HEK293 (cell line): ENCODE data around the gene NAV1.

Experiments used
- CTCF ChIA-PET: fragments of 350-600 bp; formaldehyde crosslinking; extraction: SDS; loops from one replicate; lab custom pipeline; 2021; ENCODE audit warnings: antibody characterized with exemption; lab: Yijun Ruan, JAX
- POLR2A ChIA-PET: fragments of 300-600 bp; formaldehyde crosslinking; extraction: SDS; loops from one replicate; lab custom pipeline; 2020; ENCODE audit warnings: antibody characterized with exemption, inconsistent platforms; lab: Yijun Ruan, JAX
- H3K27ac ChIP-seq: fragments of 200-500 bp; sonication (Bioruptor generic); 2 replicates; pipeline ENCODE4 v1.5.1; 2014; ENCODE audit warnings: low read depth, low read length, control low read depth, inconsistent platforms; ENCODE audit errors: extremely low read depth
- H3K36me3 ChIP-seq, 2 experiments: fragments of 200-500 bp in 1 of 2; sonication (Bioruptor generic) in 1 of 2; 1 replicate in 1 of 2; 2 replicates in 1 of 2; pipeline ENCODE4 v1.5.1; 2014 to 2017; ENCODE audit warnings: inconsistent platforms in 2 of 2, low read length in 2 of 2; ENCODE audit not compliant: control insufficient read depth in 2 of 2, insufficient read depth in 1 of 2
- H3K4me1 ChIP-seq: fragments of 200-500 bp; sonication (Bioruptor generic); 2 replicates; pipeline ENCODE4 v1.5.1; 2014; ENCODE audit warnings: mild to moderate bottlenecking, low read length, inconsistent platforms; ENCODE audit not compliant: control insufficient read depth, insufficient read depth
- H3K4me3 ChIP-seq: 2 replicates; pipeline ENCODE4 v1.5.1; 2011; ENCODE audit warnings: low read depth, mild to moderate bottlenecking, control low read depth, low read length, moderate library complexity
- H3K9me3 ChIP-seq: fragments of 200-500 bp; sonication (Bioruptor generic); 2 replicates; pipeline ENCODE4 v1.5.1; 2014; ENCODE audit warnings: low read depth, low read length, inconsistent platforms; ENCODE audit not compliant: control insufficient read depth, insufficient read depth
- EGR2 ChIP-seq: fragments of 450-650 bp; formaldehyde crosslinking; IDR thresholded peaks from 2 replicates; pipeline ENCODE4 v1.5.1; 2016; ENCODE audit warnings: low read depth, missing biosample characterization, missing genetic modification characterization
- GFI1B ChIP-seq: fragments of 450-650 bp; formaldehyde crosslinking; IDR thresholded peaks from 2 replicates; pipeline ENCODE4 v1.5.1; 2016; ENCODE audit warnings: missing biosample characterization, missing genetic modification characterization
- GLIS1 ChIP-seq: fragments of 450-650 bp; formaldehyde crosslinking; IDR thresholded peaks from 2 replicates; pipeline ENCODE4 v1.5.1; 2016; ENCODE audit warnings: missing biosample characterization, missing genetic modification characterization
- IKZF3 ChIP-seq: fragments of 450-650 bp; IDR thresholded peaks from 2 replicates; pipeline ENCODE4 v1.5.0; 2018; ENCODE audit warnings: missing biosample characterization, mild to moderate bottlenecking, missing genetic modification characterization, moderate library complexity
- KLF16 ChIP-seq: fragments of 450-650 bp; formaldehyde crosslinking; IDR thresholded peaks from 2 replicates; pipeline ENCODE4 v1.5.1; 2017; ENCODE audit warnings: missing biosample characterization, missing genetic modification characterization
- SCRT1 ChIP-seq: fragments of 450-650 bp; formaldehyde crosslinking; IDR thresholded peaks from 2 replicates; pipeline ENCODE4 v1.5.1; 2016; ENCODE audit warnings: missing biosample characterization, missing genetic modification characterization, borderline replicate concordance
- SP2 ChIP-seq: fragments of 450-650 bp; formaldehyde crosslinking; IDR thresholded peaks from 2 replicates; pipeline ENCODE4 v1.5.1; 2016; ENCODE audit warnings: missing biosample characterization, missing genetic modification characterization
- SP7 ChIP-seq: fragments of 450-650 bp; formaldehyde crosslinking; IDR thresholded peaks from 2 replicates; pipeline ENCODE4 v1.5.1; 2016; ENCODE audit warnings: missing biosample characterization, missing genetic modification characterization
- ZBTB1 ChIP-seq: fragments of 450-650 bp; formaldehyde crosslinking; IDR thresholded peaks from 2 replicates; pipeline ENCODE4 v1.5.1; 2016; ENCODE audit warnings: missing biosample characterization, missing genetic modification characterization
- ZFHX2 ChIP-seq: fragments of 450-650 bp; formaldehyde crosslinking; conservative IDR thresholded peaks from 2 replicates; pipeline ENCODE4 v1.5.1; 2016; ENCODE audit warnings: missing biosample characterization, missing genetic modification characterization
- ZFP69B ChIP-seq: fragments of 450-650 bp; formaldehyde crosslinking; IDR thresholded peaks from 2 replicates; pipeline ENCODE4 v1.5.1; 2016; ENCODE audit warnings: missing biosample characterization, missing genetic modification characterization
- ZIC2 ChIP-seq: fragments of 450-650 bp; formaldehyde crosslinking; IDR thresholded peaks from 2 replicates; pipeline ENCODE4 v1.5.1; 2016; ENCODE audit warnings: missing biosample characterization, missing genetic modification characterization
- ZNF132 ChIP-seq: fragments of 450-650 bp; formaldehyde crosslinking; IDR thresholded peaks from 2 replicates; pipeline ENCODE4 v1.5.1; 2017; ENCODE audit warnings: missing biosample characterization, missing genetic modification characterization, borderline replicate concordance
- ZNF140 ChIP-seq: fragments of 450-650 bp; formaldehyde crosslinking; IDR thresholded peaks from 2 replicates; pipeline ENCODE4 v1.5.1; 2016; ENCODE audit warnings: missing biosample characterization, missing genetic modification characterization
- ZNF211 ChIP-seq: fragments of 450-650 bp; formaldehyde crosslinking; IDR thresholded peaks from 2 replicates; pipeline ENCODE4 v1.5.1; 2016; ENCODE audit warnings: low read depth, missing biosample characterization, missing genetic modification characterization
- ZNF223 ChIP-seq: fragments of 450-650 bp; formaldehyde crosslinking; IDR thresholded peaks from 2 replicates; pipeline ENCODE4 v1.5.1; 2016; ENCODE audit warnings: missing biosample characterization, missing genetic modification characterization
- ZNF302 ChIP-seq: fragments of 450-650 bp; formaldehyde crosslinking; IDR thresholded peaks from 2 replicates; pipeline ENCODE4 v1.5.1; 2016; ENCODE audit warnings: missing biosample characterization, missing genetic modification characterization, low read depth
- ZNF311 ChIP-seq: fragments of 450-650 bp; formaldehyde crosslinking; IDR thresholded peaks from 2 replicates; pipeline ENCODE4 v1.5.1; 2017; ENCODE audit warnings: missing biosample characterization, missing genetic modification characterization, borderline replicate concordance
- ZNF341 ChIP-seq: fragments of 450-650 bp; formaldehyde crosslinking; IDR thresholded peaks from 2 replicates; pipeline ENCODE4; 2016; ENCODE audit warnings: low read depth, missing biosample characterization, missing genetic modification characterization
- ZNF366 ChIP-seq: fragments of 450-650 bp; formaldehyde crosslinking; conservative IDR thresholded peaks from 2 replicates; pipeline ENCODE4 v1.5.1; 2016; ENCODE audit warnings: missing biosample characterization, missing genetic modification characterization
- ZNF404 ChIP-seq: fragments of 450-650 bp; formaldehyde crosslinking; IDR thresholded peaks from 2 replicates; pipeline ENCODE4 v1.5.1; 2017; ENCODE audit warnings: missing biosample characterization, missing genetic modification characterization
- ZNF48 ChIP-seq: fragments of 450-650 bp; formaldehyde crosslinking; IDR thresholded peaks from 2 replicates; pipeline ENCODE4 v1.5.1; 2016; ENCODE audit warnings: missing biosample characterization, missing genetic modification characterization
- ZNF510 ChIP-seq: fragments of 450-650 bp; formaldehyde crosslinking; IDR thresholded peaks from 2 replicates; pipeline ENCODE4 v1.5.1; 2018; ENCODE audit warnings: mild to moderate bottlenecking, missing genetic modification characterization, missing biosample characterization; ENCODE audit not compliant: insufficient replicate concordance
- ZNF521 ChIP-seq: fragments of 450-650 bp; formaldehyde crosslinking; IDR thresholded peaks from 2 replicates; pipeline ENCODE4 v1.5.1; 2017; ENCODE audit warnings: missing biosample characterization, mild to moderate bottlenecking, missing genetic modification characterization
- ZNF548 ChIP-seq: fragments of 450-650 bp; formaldehyde crosslinking; IDR thresholded peaks from 2 replicates; pipeline ENCODE4 v1.5.1; 2016; ENCODE audit warnings: missing biosample characterization, missing genetic modification characterization
- ZNF560 ChIP-seq: fragments of 450-650 bp; formaldehyde crosslinking; IDR thresholded peaks from 2 replicates; pipeline ENCODE4 v1.5.1; 2017; ENCODE audit warnings: missing biosample characterization, missing genetic modification characterization, borderline replicate concordance
- ZNF624 ChIP-seq: fragments of 450-650 bp; formaldehyde crosslinking; IDR thresholded peaks from 2 replicates; pipeline ENCODE4 v1.5.1; 2017; ENCODE audit warnings: missing biosample characterization, missing genetic modification characterization
- ZNF626 ChIP-seq: fragments of 450-650 bp; sonication (Bioruptor Pico); formaldehyde crosslinking; IDR thresholded peaks from 2 replicates; pipeline ENCODE4 v1.5.1; 2018; ENCODE audit warnings: missing biosample characterization, missing genetic modification characterization, inconsistent platforms
- ZNF664 ChIP-seq: fragments of 450-650 bp; formaldehyde crosslinking; IDR thresholded peaks from 2 replicates; pipeline ENCODE4 v1.5.1; 2016; ENCODE audit warnings: missing biosample characterization, missing genetic modification characterization
- ZNF707 ChIP-seq: fragments of 450-650 bp; formaldehyde crosslinking; IDR thresholded peaks from 2 replicates; pipeline ENCODE4 v1.5.1; 2016; ENCODE audit warnings: missing biosample characterization, missing genetic modification characterization
- ZNF837 ChIP-seq: fragments of 450-650 bp; formaldehyde crosslinking; IDR thresholded peaks from 2 replicates; pipeline ENCODE4 v1.5.1; 2016; ENCODE audit warnings: missing biosample characterization, missing genetic modification characterization
- TF ChIP-seq, protein P1 (sequence below): fragments of 450-650 bp; formaldehyde crosslinking; IDR thresholded peaks from 2 replicates; pipeline ENCODE4 v1.5.1; 2017; ENCODE audit warnings: missing biosample characterization, missing genetic modification characterization
- TF ChIP-seq, protein P2 (sequence below): fragments of 450-650 bp; formaldehyde crosslinking; IDR thresholded peaks from 2 replicates; pipeline ENCODE4 v1.5.1; 2016; ENCODE audit warnings: missing biosample characterization, missing genetic modification characterization
- TF ChIP-seq, protein P3 (sequence below): sonication (generic); formaldehyde crosslinking; IDR thresholded peaks from 2 replicates; pipeline ENCODE4 v1.8.1; 2022; ENCODE audit warnings: mild to moderate bottlenecking, moderate library complexity, missing genetic modification reagents

NAV1 gene

GRCh38 chr1:201530741-201531531 lies 8.0 kb upstream of the NAV1 start (continued):
- TF ChIP-seq ZNF366 (tag by site-specific recombination) (no peak), SP7 (tag by site-specific recombination) (peak; percentile 39; the same call in 1 of the 2 replicates), ZNF521 (no peak), ZNF132 (tag by site-specific recombination) (no peak), ZNF510 (tag by site-specific recombination) (no peak)
- TF ChIP-seq, protein P1, sequence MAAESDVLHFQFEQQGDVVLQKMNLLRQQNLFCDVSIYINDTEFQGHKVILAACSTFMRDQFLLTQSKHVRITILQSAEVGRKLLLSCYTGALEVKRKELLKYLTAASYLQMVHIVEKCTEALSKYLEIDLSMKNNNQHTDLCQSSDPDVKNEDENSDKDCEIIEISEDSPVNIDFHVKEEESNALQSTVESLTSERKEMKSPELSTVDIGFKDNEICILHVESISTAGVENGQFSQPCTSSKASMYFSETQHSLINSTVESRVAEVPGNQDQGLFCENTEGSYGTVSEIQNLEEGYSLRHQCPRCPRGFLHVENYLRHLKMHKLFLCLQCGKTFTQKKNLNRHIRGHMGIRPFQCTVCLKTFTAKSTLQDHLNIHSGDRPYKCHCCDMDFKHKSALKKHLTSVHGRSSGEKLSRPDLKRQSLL (tag by site-specific recombination) = no peak

- ChIA-PET CTCF (interaction anchor here (0.5 to 7.2 kb wide), 25 partner anchors 8 to 694 kb away, joined by 3 to 52 read pairs (median 5); no protein-coding TSS in a partner anchor), POLR2A (interaction anchor here (1.0 to 1.7 kb wide), 2 partner anchors 8 to 178 kb away, joined by 3 to 4 read pairs; no protein-coding TSS in a partner anchor)
- Histone ChIP-seq H3K36me3 (no peaks in the 10 kb centered on the region), H3K27ac (no peak overlapping the region), H3K4me1 (peaks cover 4% of the 10 kb centered on the region; the same call in 1 of the 2 replicates), H3K4me3 (no peak overlapping the region), H3K9me3 (no peaks in the 10 kb centered on the region)
- TF ChIP-seq ZBTB1 (no peak), GFI1B (tag by site-specific recombination) (no peak), IKZF3 (0 out of 2 replicates have a peak, but pooled peaks have one; percentile 17), ZFHX2 (tag by site-specific recombination) (peak; percentile 83), ZNF837 (no peak), ZFP69B (tag by site-specific recombination) (no peak), ZNF624 (tag by site-specific recombination) (no peak), ZNF302 (tag by site-specific recombination) (no peak), ZNF560 (no peak), ZNF404 (no peak), SP2 (tag by site-specific recombination) (no peak), KLF16 (no peak), ZIC2 (0 out of 2 replicates have a peak, but pooled peaks have one; percentile 8), ZNF48 (no peak), ZNF140 (tag by site-specific recombination) (no peak), ZNF664 (tag by site-specific recombination) (no peak), ZNF311 (no peak), ZNF707 (tag by site-specific recombination) (no peak), ZNF211 (tag by site-specific recombination) (no peak), ZNF626 (tag by site-specific recombination) (no peak), ZNF548 (no peak), SCRT1 (no peak), ZNF341 (tag by site-specific recombination) (no peak), GLIS1 (tag by site-specific recombination) (no peak), ZNF223 (no peak), EGR2 (peak; percentile 76)
- TF ChIP-seq, protein P2, sequence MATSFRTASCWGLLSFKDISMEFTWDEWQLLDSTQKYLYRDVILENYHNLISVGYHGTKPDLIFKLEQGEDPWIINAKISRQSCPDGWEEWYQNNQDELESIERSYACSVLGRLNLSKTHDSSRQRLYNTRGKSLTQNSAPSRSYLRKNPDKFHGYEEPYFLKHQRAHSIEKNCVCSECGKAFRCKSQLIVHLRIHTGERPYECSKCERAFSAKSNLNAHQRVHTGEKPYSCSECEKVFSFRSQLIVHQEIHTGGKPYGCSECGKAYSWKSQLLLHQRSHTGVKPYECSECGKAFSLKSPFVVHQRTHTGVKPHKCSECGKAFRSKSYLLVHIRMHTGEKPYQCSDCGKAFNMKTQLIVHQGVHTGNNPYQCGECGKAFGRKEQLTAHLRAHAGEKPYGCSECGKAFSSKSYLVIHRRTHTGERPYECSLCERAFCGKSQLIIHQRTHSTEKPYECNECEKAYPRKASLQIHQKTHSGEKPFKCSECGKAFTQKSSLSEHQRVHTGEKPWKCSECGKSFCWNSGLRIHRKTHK (tag by site-specific recombination) = no peak
- TF ChIP-seq, protein P3, sequence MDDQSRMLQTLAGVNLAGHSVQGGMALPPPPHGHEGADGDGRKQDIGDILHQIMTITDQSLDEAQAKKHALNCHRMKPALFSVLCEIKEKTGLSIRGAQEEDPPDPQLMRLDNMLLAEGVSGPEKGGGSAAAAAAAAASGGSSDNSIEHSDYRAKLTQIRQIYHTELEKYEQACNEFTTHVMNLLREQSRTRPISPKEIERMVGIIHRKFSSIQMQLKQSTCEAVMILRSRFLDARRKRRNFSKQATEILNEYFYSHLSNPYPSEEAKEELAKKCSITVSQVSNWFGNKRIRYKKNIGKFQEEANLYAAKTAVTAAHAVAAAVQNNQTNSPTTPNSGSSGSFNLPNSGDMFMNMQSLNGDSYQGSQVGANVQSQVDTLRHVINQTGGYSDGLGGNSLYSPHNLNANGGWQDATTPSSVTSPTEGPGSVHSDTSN (CRISPR knock-in tag) = no peak
Observed at GRCh38 chr1:201531551-201532425, 7.1 kb upstream of the NAV1 start.
